NT2/D1 (cell line): ENCODE measurements around the gene CEBPB.

Experiments used
- SUZ12 ChIP-seq: IDR thresholded peaks from 2 replicates; pipeline ENCODE4 v1.6.1; 2011; ENCODE audit not compliant: insufficient read length, insufficient read depth; ENCODE audit errors: extremely low read depth
- YY1 ChIP-seq: IDR thresholded peaks from 2 replicates; pipeline ENCODE4 v1.6.1; 2011; ENCODE audit not compliant: insufficient read length, insufficient read depth
- ZNF274 ChIP-seq: IDR thresholded peaks from 2 replicates; pipeline ENCODE4 v1.6.1; 2011; ENCODE audit warnings: mild to moderate bottlenecking, low read depth, low read length

GRCh38 chr20:50231854-50232253 is 41.2 kb downstream of the CEBPB start:
- no peak for TF ChIP-seq ZNF274
- no peak for TF ChIP-seq YY1
- no peak for TF ChIP-seq SUZ12
